Measurements from ENCODE around the gene PDCD4. TPM values are rescaled to one million over a fixed set of nuclear protein-coding genes. Genes with fewer than 3 reads are reported as not detected.

PDCD4 gene
- polyA plus RNA-seq, 1 of the 3 experiments (the other 2 are of a cell fraction): 23.3 TPM

- peaks cover 71 to 77% of the 10 kb centered on the region in 2 experiments for H3K36me3 ChIP-seq (replicated peaks in 1 of 2; ENCODE audit: control insufficient read depth in 1 of 2, insufficient read depth in 2 of 2, low read length in 1 of 2)
- WGBS (ENCODE audit: low lambda C conversion rate): 70% methylated on average over 1 of the region's 1 CpG
- no peaks in the 10 kb centered on the region for H3K79me2 ChIP-seq (ENCODE audit: insufficient read depth)
Observed at GRCh38 chr10:110897184-110897583, 25.5 kb downstream of the PDCD4 start.

More at GRCh38 chr10:110897184-110897583, 25.5 kb downstream of the PDCD4 start:
- no peaks in the 10 kb centered on the region for H3K27me3 ChIP-seq (ENCODE audit: insufficient read depth)
- H2AFZ ChIP-seq (ENCODE audit: low read depth): no peak overlapping the region
- H3K4me1 ChIP-seq (ENCODE audit: control insufficient read depth in 1 of 2, insufficient read depth in 2 of 2, low read depth in 1 of 2, low read length in 1 of 2): peaks cover under 1 to 8% of the 10 kb centered on the region in 2 experiments; a peak in 3 of 4 replicates
- no peak overlapping the region for H3K4me3 ChIP-seq (ENCODE audit: low read depth in 2 of 2, low read length in 1 of 2)
- H3K9me3 ChIP-seq: no peaks in the 10 kb centered on the region
- DNase-seq: no peak
- H3K27ac ChIP-seq (ENCODE audit: low read depth in 2 of 2, low read length in 1 of 2): no peak overlapping the region
- H3F3A ChIP-seq (replicated peaks; ENCODE audit: insufficient read depth): peaks cover 14% of the 10 kb centered on the region
- no peaks in the 10 kb centered on the region for H3K9me2 ChIP-seq
- no peak overlapping the region for H3K9ac ChIP-seq
- ChIA-PET POLR2A (interaction anchor here (1.3 kb wide), 1 partner anchor 22 kb away, joined by 3 read pairs; the partner anchor contains the start of genes BBIP1 and SHOC2), CTCF (interaction anchor here (0.9 to 2.8 kb wide), 11 partner anchors 9 to 586 kb away, joined by 3 to 10 read pairs (median 4); no protein-coding TSS in a partner anchor)
- no peak overlapping the region for H3K4me2 ChIP-seq
- no peaks in the 10 kb centered on the region for H4K20me1 ChIP-seq (ENCODE audit: insufficient read depth)
- TF ChIP-seq SMC3 (IDR thresholded peaks at IDR 0.05; ENCODE audit: low read depth, low read length) (no peak), SIN3A (IDR thresholded peaks at IDR 0.05; ENCODE audit: borderline replicate concordance, low read depth, low read length) (no peak), MEF2A (IDR thresholded peaks at IDR 0.05; ENCODE audit: borderline replicate concordance, low read depth) (no peak), FOXJ3 (CRISPR knock-in tag; IDR thresholded peaks at IDR 0.05) (no peak), TAF1 (IDR thresholded peaks at IDR 0.05; ENCODE audit: borderline replicate concordance, low read depth, low read length) (no peak), EP300 (IDR thresholded peaks at IDR 0.05; ENCODE audit: borderline replicate concordance in 1 of 2, low read depth in 1 of 2, low read length in 1 of 2) (no peak), FOXM1 (IDR thresholded peaks at IDR 0.05; ENCODE audit: low read depth) (no peak), TCF12 (IDR thresholded peaks at IDR 0.05) (no peak), POLR2AphosphoS5 (IDR thresholded peaks at IDR 0.05; ENCODE audit: low read depth, low read length) (no peak; the same call in 1 of the 2 replicates), NFIC (IDR thresholded peaks at IDR 0.05; ENCODE audit: borderline replicate concordance) (no peak), RCOR1 (IDR thresholded peaks at IDR 0.05; ENCODE audit: low read length) (no peak), USF2 (IDR thresholded peaks at IDR 0.05; ENCODE audit: borderline replicate concordance, low read depth, low read length) (no peak), ELF1 (IDR thresholded peaks at IDR 0.05) (no peak), CHD2 (IDR thresholded peaks at IDR 0.05; ENCODE audit: low read length, partially characterized antibody) (no peak)
- TF ChIP-seq, protein P1, sequence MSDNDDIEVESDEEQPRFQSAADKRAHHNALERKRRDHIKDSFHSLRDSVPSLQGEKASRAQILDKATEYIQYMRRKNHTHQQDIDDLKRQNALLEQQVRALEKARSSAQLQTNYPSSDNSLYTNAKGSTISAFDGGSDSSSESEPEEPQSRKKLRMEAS (IDR thresholded peaks at IDR 0.05; ENCODE audit: low read depth): no peak
- TF ChIP-seq, protein P2, sequence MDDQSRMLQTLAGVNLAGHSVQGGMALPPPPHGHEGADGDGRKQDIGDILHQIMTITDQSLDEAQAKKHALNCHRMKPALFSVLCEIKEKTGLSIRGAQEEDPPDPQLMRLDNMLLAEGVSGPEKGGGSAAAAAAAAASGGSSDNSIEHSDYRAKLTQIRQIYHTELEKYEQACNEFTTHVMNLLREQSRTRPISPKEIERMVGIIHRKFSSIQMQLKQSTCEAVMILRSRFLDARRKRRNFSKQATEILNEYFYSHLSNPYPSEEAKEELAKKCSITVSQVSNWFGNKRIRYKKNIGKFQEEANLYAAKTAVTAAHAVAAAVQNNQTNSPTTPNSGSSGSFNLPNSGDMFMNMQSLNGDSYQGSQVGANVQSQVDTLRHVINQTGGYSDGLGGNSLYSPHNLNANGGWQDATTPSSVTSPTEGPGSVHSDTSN (IDR thresholded peaks at IDR 0.05): no peak
- TF ChIP-seq, protein P3, sequence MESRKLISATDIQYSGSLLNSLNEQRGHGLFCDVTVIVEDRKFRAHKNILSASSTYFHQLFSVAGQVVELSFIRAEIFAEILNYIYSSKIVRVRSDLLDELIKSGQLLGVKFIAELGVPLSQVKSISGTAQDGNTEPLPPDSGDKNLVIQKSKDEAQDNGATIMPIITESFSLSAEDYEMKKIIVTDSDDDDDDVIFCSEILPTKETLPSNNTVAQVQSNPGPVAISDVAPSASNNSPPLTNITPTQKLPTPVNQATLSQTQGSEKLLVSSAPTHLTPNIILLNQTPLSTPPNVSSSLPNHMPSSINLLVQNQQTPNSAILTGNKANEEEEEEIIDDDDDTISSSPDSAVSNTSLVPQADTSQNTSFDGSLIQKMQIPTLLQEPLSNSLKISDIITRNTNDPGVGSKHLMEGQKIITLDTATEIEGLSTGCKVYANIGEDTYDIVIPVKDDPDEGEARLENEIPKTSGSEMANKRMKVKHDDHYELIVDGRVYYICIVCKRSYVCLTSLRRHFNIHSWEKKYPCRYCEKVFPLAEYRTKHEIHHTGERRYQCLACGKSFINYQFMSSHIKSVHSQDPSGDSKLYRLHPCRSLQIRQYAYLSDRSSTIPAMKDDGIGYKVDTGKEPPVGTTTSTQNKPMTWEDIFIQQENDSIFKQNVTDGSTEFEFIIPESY (IDR thresholded peaks at IDR 0.05; ENCODE audit: borderline replicate concordance, low read depth): no peak

All from SK-N-SH (cell line).